ENCODE measurements around the gene MFAP4.

MFAP4 gene

DNA sequence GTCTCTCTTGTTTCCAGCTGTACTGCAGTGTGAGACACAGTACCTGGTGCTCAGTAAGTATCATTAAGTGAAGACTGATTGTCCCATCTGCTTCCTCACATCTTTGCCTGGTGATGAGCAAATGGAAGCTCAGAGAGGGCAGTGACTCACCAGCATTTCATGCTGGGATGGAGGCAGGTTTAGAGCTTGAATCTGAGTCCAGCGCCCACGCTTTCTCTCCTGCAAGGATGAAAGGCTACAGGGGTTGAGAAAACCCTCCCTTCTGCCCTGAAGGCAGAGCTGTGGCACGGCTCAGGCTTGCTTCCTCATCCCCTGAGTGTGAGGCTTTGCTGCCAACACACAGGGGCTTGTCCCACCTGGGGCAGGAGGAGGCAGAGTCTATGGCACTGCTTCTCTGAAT lies 22.5 kb upstream of the MFAP4 start:
- DNase-seq, result no peak

DNA sequence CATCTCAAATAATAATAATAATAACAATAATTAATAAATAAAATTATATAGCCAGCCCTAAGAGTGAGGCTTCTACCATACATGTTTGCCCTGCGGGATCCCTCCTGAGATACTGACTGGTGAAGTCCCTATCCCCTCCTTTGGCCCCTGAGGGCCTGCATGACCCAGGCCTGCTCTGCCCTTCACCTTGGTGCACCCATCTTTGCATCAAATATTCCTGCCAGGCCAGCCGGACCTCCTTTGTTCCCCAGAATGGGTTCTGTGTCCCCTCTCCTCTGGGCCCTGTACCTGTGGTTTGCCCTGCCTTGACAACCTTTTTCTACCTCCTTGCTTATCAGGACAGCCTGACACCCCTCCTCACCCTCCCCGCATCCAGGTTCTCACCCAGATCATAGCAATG lies 22.1 kb upstream of the MFAP4 start:
- no peak for DNase-seq

GRCh38 chr17:19408346-19408710 lies 21.3 kb upstream of the MFAP4 start:
- DNase-seq, result no peak

DNA sequence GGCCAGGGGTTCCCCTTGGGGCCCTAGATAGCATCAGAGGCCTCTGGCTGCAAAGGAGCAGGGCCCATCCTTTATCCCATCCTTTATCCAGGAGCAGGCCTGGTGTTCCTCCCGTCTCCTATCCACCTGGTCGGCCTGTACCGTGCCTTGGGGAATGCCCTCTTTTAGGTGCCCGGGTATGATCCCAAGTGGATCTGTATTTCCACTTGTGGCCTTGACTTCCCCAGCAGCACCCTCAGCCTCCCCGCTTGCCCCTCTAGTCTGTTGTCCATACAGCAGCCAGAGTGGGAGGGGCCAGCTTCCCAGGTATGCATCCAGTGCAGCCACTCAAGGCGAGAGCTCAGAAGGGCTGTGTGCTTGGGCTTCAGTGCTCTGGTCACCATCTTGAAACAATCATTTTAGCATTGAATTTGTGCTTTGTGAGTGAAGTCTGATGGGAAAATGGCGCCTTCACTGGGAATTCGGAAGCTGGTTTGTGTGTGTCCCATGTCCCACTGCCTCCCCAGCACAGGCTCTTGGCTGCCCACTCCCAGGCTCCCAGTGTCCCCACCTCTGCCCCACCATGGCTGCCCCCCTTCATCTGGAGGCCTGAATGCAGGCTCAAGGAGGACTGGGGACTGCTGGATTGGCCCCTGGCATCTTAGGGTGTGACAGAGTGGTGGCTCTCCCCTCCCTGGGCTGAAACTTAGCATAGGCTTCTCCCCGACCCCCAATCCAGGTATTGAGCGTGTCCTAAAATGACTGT lies 20.8 kb upstream of the MFAP4 start:
- no peak for DNase-seq

- no peak for DNase-seq
Observed at GRCh38 chr17:19405114-19405513, 18.1 kb upstream of the MFAP4 start.

- no peak for DNase-seq
Observed at GRCh38 chr17:19404264-19404663, 17.3 kb upstream of the MFAP4 start.

GRCh38 chr17:19403021-19403420 lies 16.0 kb upstream of the MFAP4 start:
- DNase-seq, result no peak

DNA sequence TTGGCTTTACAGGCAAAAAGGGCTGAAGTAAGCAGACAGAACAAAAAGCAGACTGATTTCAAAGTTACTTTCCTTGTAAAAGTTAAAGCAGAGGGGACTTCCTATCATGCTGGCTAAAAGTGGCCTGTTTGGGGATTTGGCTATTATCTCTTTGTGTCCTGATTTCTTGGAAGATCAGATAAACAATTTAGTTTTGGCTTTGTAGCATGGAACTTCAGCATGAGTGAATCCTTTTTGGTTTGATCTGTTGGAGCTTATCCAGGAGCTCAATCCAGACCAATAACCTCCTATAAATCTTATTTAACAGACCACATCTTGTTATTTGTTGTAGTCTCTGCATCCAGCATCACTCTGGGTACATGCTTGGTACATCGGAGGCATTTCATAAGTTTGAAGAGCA lies 15.2 kb upstream of the MFAP4 start:
- DNase-seq, result no peak

DNA sequence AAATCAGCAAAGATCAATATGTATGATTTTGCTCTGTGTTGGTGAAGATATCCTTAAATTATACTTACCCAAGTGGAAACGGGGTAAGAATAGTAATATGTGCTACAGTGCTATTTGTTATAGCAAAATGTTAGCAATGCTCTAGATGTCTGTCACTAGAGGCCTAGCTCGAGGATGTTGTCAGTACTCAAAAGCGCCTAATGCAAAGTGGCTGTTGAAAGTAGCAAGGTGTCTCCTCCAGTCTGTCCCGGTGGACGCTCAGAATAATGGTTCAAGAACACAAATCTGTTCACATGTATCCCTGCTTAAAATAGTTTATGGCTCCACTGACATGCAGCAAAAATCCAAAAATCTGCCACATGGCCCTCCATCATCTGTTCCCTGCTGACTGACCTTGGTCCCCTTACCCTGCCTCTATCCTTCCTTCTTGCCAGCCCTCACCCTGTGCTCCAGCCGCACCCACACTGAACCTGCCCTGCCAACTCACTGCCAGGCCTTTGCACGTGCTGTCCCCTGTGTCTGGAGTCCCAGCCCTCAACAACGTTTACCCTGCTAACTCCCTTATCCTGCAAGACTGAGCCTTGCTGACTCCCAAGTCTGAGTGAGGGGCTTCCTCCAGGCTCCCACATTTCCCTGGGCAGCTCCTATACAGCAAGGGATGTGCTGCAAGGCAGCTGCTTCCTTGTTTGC lies 14.5 kb upstream of the MFAP4 start:
- DNase-seq, result no peak

DNA sequence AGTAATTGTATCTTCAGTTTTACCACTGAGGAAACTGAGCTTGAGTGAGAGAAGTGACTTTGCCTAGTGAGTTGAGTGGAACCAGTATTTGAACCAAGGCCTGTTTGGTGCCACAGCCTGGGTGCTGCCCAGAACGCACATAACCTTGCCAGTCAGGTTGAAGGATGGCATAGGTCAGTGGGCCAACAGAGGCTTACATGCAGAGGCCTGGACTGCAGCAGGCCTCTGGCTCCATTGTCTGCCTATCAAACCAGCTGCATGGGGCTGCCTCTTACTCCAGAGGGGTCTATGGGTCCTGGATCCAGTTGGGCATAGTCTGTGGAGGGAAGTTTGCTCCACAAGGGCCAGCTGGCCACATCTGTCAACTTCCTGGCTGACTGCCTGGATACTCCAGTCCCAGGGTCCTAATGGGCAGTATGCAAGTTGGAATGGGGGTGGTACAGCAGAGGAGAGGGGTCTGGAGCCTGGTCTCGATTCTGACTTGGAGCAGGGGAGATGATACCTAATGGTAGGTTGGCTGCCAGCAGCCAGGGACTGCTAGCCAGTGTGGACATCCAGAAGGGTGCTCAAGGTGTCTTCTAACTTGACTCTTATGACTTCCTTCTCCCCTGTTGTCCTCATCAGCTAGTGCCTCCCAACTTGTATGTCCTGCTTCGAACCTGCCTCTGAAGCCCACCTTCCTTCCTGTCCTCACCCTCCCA lies 12.9 kb upstream of the MFAP4 start:
- no peak for DNase-seq

GRCh38 chr17:19398301-19399181 lies 11.6 kb upstream of the MFAP4 start:
- DNase-seq, result no peak

DNA sequence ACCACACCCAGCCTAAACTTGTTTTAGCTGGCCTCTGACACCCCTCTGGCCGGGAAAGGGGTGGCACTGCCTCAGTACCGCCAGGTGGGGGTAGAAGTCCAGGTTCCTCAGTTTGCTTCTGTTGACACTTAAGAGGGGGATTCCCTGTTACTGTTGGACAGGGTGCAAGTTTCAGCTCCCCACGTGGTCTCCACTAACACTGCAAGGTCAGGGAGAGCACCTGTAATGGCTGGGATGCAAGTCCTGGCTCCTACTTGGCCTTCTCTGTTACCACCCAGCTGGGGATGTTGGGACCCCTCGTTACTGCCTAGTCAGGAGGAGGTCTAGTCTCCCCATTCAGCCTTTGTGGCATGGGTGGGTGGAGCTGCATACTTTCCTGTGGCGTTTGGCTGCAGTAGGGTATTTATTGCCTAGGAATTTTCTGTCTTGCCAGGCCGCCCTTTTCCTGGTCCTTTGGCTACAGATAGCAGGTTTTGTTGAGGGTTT lies 10.6 kb upstream of the MFAP4 start:
- DNase-seq, result no peak

GRCh38 chr17:19392303-19392702 lies 5.3 kb upstream of the MFAP4 start:
- DNase-seq, result no peak

- DNase-seq, result no peak
Observed at GRCh38 chr17:19391432-19391831, 4.4 kb upstream of the MFAP4 start.

GRCh38 chr17:19390951-19391350 lies 4.0 kb upstream of the MFAP4 start:
- DNase-seq, result no peak

DNA sequence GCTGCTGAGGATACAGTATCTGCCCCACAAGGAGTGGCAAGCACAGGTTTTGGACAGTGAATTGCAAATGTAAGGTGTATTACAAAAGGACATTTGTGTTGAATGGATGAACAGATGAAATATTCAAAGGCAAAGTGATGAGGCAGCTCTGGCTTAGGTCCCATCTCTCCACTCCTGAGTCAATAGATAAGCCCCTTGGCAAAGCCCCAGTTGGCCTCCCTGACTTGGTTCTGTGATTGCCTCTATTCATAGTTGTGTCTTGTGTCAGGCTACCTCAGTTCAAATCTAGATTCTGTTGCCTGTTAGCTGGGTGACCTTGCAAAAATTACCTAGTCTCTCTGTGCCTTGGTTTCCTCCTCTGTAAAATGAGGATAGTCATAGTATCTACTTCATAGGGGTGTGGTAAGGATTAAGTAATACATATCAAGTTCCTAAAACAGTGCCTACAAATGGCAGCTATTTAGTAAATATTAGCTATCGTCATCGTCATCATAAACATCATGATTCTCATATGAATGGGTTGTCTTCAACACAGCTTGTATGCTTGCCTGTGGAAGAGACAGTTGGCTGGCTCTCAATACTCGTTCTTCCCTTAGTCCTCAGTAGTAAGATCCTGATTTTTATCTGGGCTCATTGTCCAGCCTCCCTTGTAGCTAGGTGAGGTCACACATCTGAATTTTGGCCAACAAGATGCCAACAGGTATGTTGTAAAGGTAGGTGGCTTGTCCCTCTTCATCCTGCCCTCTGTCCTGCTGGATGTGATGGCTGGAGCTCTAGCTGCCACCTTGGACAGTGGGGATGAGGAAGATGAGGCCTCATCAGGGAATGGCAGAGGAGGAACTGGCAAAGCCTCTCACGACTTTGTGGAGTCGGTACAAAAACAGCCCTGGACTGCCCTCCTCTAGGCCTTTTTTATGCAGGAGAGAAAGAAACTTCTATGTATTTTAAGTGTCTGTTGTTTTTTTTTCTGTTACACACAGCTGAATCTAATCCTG lies 2.1 kb upstream of the MFAP4 start:
- no peak for DNase-seq

DNA sequence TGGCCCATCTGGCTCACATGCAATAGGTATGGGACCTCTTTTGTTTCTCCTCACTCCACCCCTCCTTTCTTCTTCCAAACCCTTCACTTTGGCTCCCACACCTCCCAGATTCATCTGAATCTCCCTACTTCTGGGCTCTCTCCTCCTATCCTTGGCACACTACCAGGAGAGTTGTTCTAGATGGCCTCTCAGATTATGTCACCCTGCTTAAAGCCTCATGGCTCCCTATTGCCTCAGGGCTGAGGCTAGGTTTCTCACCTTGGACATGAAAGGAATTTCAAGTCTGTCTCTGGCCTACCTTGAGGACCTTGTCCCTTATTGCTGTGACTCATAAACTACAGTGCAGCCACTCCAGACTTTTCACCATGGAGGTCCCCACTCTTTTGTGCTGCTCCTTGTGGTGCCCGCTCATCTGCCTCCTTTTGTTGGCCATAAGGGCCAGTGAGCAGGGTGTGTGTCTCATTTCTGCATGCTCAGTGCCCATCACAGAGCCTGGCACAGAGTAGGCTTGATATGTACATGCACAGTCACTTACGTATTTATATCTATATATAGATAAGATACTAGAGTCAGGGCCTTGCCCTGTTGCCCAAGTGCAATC lies 1.0 kb upstream of the MFAP4 start:
- no peak for DNase-seq

GRCh38 chr17:19386051-19386929 lies 700 bp downstream of the MFAP4 start:
- peak; percentile 53 for DNase-seq

GRCh38 chr17:19385521-19385983 lies 1.4 kb downstream of the MFAP4 start:
- no peak for DNase-seq
